Spleen (tissue), 11 donors: ENCODE data around the gene POLR3B. TPM values are rescaled to one million over a fixed set of nuclear protein-coding genes. Genes with fewer than 3 reads are reported as not detected.

Experiments used
- DNase-seq: peaks from one replicate; pipeline ENCODE4 v3.0.0-alpha.2; 2020
- H3K27ac ChIP-seq, 8 donors: fragments of 200-600 bp; sonication (generic) in 7 of 8; 1 replicate in 4 of 8; 2 replicates in 4 of 8; pipeline versions ENCODE4 v1.5.0 to v1.8.0; 2016 to 2021; ENCODE audit warnings: inconsistent platforms in 4 of 8, mild to moderate bottlenecking in 4 of 8, moderate library complexity in 1 of 8
- H3K27me3 ChIP-seq, 7 donors: fragments of 200-600 bp; sonication (generic) in 6 of 7; replicated peaks in 1 of 7; 1 replicate in 4 of 7; 2 replicates in 3 of 7; pipeline versions ENCODE4 v1.5.0 to v1.8.0; 2016 to 2021; ENCODE audit warnings: inconsistent platforms in 3 of 7, mild to moderate bottlenecking in 1 of 7
- H3K36me3 ChIP-seq, 6 donors: fragments of 200-600 bp; sonication (generic) in 5 of 6; 1 replicate in 4 of 6; 2 replicates in 2 of 6; pipeline versions ENCODE4 v1.5.0 to v1.8.0; 2016 to 2021; ENCODE audit warnings: inconsistent platforms in 2 of 6
- H3K4me1 ChIP-seq, 6 donors: fragments of 200-600 bp; sonication (generic) in 5 of 6; 1 replicate in 3 of 6; 2 replicates in 3 of 6; pipeline versions ENCODE4 v1.5.0 to v1.8.0; 2016 to 2021; ENCODE audit warnings: inconsistent platforms in 3 of 6
- H3K4me3 ChIP-seq, 8 donors: fragments of 200-600 bp; sonication (generic) in 7 of 8; 1 replicate in 4 of 8; 2 replicates in 4 of 8; pipeline versions ENCODE4 v1.5.0 to v1.8.0; 2016 to 2021; ENCODE audit warnings: inconsistent platforms in 4 of 8, mild to moderate bottlenecking in 4 of 8, moderate library complexity in 2 of 8
- H3K9me3 ChIP-seq, 8 donors: fragments of 200-600 bp; sonication (generic) in 7 of 8; 1 replicate in 4 of 8; 2 replicates in 4 of 8; pipeline versions ENCODE4 v1.5.0 to v1.8.0; 2016 to 2021; ENCODE audit warnings: inconsistent platforms in 4 of 8
- CTCF ChIP-seq, 11 experiments: fragments of 200-600 bp in 7 of 11; fragments of 450-650 bp in 4 of 11; sonication (generic) in 4 of 11; IDR thresholded peaks in 8 of 11; conservative IDR thresholded peaks in 3 of 11; 1 replicate in 7 of 11; 2 replicates in 4 of 11; pipeline versions ENCODE4 v1.4.0 to v1.8.0; 2016 to 2021; ENCODE audit warnings: antibody characterized with exemption in 11 of 11, inconsistent platforms in 4 of 11, mild to moderate bottlenecking in 1 of 11
- POLR2A ChIP-seq, 3 donors: fragments of 450-650 bp; IDR thresholded peaks; one replicate each; pipeline ENCODE4 v1.5.1; 2017; ENCODE audit warnings: antibody characterized with exemption in 3 of 3, mild to moderate bottlenecking in 1 of 3
- POLR2AphosphoS5 ChIP-seq, 3 donors: sonication (generic); formaldehyde crosslinking; IDR thresholded peaks; one replicate each; pipeline ENCODE4 v1.5.1; 2017; ENCODE audit warnings: antibody characterized with exemption in 3 of 3
- WGBS, 5 donors: extraction: QIAGEN DNeasy Blood & Tissue Kit in 3 of 5; methylation state at CpG; one replicate each; pipeline versions ENCODE4 v1.1.5 to v1.1.7; 2013 to 2018; 5-methylcytosine and 5-hydroxymethylcytosine counted together
- intact Hi-C: fragments of 100-400 bp; cut with DNase I; formaldehyde crosslinking; loops from one replicate; pipeline ENCODE4 v1.15.0; 2023; ENCODE audit warnings: low total_unique reads
- polyA plus RNA-seq, 3 donors: library from polyadenylated mRNA; stranded (reverse); fragments of 200-250 nt; gene quantifications; one replicate each; pipeline ENCODE4 v1.2.1, GENCODE V29; 2013
- total RNA-seq, 7 donors: library from RNA; depleted of rRNA in 3 of 7; stranded (reverse); fragments of >200 nt in 3 of 7; fragmentation: NEBNext Ultra II Directional in 4 of 7; extraction: Animal tissue kit (Norgen Biotek cat#: 25700) in 4 of 7; gene quantifications; one replicate each; pipeline versions ENCODE4 v1.1.0 to v1.2.1, GENCODE V29; 2016 to 2021
- donor health status: healthy with polysubstance abuse.
- donor health status: DM: no; HTN: no; CAD: no; lungs with moderate emphysema.
- donor health status: DM: no; HTN: no; CAD: no.
- donor health status: Bipolar disorder and iron deficiency.
- donor health status: healthy.
- donor health status: DM: no; HTN: no; CAD: no.
- donor health status: DM: yes; HTN: yes; CAD: no.

The POLR3B gene
- total and polyA plus RNA-seq, 10 donors: 1.9 to 10.0 (median 5.6) TPM

DNA sequence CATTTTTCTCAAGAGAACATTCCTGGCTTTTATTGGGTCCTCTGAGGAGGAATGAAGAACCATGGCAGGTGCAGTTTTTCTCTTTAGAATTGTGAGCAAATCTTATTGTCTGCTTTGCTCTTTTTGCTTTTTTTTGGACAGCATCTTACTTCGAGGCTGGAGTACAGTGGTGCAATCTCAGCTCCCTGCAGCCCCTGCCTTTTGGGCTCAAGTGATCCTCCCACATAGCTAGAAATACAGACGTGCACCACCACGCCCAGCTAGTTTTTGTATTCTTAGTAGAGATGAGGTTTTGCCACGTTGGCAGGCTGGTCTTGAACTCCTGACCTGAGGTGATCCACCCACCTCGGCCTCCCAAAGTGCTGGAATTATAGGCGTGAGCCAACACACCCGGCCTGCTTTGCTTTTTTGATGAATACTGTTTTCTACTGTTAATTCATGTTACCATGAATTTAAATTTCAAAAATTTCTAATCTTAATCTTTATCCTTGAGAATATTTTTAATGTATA lies 71.5 kb downstream of the POLR3B start:
- TF ChIP-seq POLR2A (IDR thresholded peaks at IDR 0.05) (no peak), CTCF (IDR thresholded peaks at IDR 0.05 in 8 of 11, conservative IDR thresholded peaks at IDR 0.05 in 3 of 11) (no peak), POLR2AphosphoS5 (IDR thresholded peaks at IDR 0.05) (no peak)
- WGBS, 5 donors: 76 to 85% (median 83%) methylated on average over 7 of the region's 7 CpGs
- DNase-seq: no peak
- intact Hi-C loops: no loop called here
- Histone ChIP-seq H3K9me3 (no peaks in the 10 kb centered on the region), H3K4me1 (peaks cover 0 to 9% (median 0%) of the 10 kb centered on the region in 6 donors), H3K4me3 (no peak overlapping the region), H3K27ac (no peak overlapping the region), H3K27me3 (no peaks in the 10 kb centered on the region), H3K36me3 (peaks cover 0 to 70% (median 12%) of the 10 kb centered on the region in 6 donors)

DNA sequence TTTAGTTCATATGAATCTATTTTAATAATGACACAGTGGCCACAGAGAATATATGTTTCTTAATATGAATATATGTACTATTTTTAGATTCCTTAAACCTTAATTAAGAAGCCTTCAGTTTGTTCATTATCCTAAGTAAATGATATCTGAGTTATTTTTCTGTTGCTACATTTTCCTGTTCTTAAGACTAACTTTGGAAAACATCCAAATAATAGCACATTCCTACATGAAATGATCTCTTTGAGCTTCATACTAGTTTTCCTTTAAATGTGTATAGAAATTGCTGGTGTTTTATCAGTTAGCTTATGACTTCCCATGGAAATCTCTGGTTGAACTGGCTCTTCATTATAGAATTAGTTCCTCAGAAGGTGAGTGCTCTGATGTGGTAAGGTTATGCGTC lies 72.1 kb downstream of the POLR3B start:
- DNase-seq: no peak
- WGBS, 5 donors: 92 to 100% (median 93%) methylated on average over 1 of the region's 1 CpG
- H3K9me3 ChIP-seq: no peaks in the 10 kb centered on the region

DNA sequence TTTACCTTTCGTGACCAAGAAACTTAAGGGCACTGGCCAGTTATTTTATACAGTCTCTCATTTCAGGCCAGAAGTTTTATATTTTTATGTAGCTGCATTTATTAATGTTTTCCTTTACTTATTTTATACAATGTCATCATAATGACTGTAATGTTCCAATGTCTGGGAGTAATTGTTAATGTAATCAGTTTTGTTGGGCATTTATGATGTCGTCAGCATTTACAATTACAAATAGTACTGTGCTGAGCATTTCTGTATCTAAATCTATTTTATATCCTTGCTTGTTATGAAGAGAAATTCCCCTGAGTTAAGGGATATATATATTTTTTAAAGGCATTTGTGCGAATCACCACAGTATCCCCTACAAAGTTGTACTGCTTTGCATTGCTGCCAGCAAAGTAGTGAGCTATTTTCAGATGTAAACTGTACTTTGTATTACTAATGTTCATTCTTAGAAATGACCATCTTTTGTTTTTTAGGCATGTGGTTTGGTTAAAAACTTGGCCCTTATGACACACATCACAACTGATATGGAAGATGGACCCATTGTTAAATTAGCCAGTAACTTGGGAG lies 74.4 kb downstream of the POLR3B start:
- no peak overlapping the region for H3K4me3 ChIP-seq
- no peak for DNase-seq
- no peaks in the 10 kb centered on the region for H3K27me3 ChIP-seq
- TF ChIP-seq POLR2A (IDR thresholded peaks at IDR 0.05) (no peak), CTCF (IDR thresholded peaks at IDR 0.05 in 8 of 11, conservative IDR thresholded peaks at IDR 0.05 in 3 of 11) (no peak), POLR2AphosphoS5 (IDR thresholded peaks at IDR 0.05) (no peak)
- 94 to 99% (median 98%) methylated on average over 3 of the region's 3 CpGs for WGBS, 5 donors
- no peak overlapping the region for H3K27ac ChIP-seq
- H3K36me3 ChIP-seq: peaks cover 0 to 97% (median 26%) of the 10 kb centered on the region in 6 donors
- H3K9me3 ChIP-seq: no peaks in the 10 kb centered on the region
- intact Hi-C loops: no loop called here
- peaks cover 0 to 9% (median 0%) of the 10 kb centered on the region in 6 donors for H3K4me1 ChIP-seq

More for the DNA sequence above, 72.1 kb downstream of the POLR3B start:
- Histone ChIP-seq H3K4me1 (peaks cover 0 to 9% (median 0%) of the 10 kb centered on the region in 6 donors), H3K36me3 (peaks cover 0 to 76% (median 14%) of the 10 kb centered on the region in 6 donors), H3K27ac (no peak overlapping the region), H3K4me3 (no peak overlapping the region), H3K27me3 (no peaks in the 10 kb centered on the region)
- intact Hi-C loops: no loop called here
- TF ChIP-seq POLR2AphosphoS5 (IDR thresholded peaks at IDR 0.05) (no peak), CTCF (IDR thresholded peaks at IDR 0.05 in 8 of 11, conservative IDR thresholded peaks at IDR 0.05 in 3 of 11) (no peak), POLR2A (IDR thresholded peaks at IDR 0.05) (no peak)

DNA sequence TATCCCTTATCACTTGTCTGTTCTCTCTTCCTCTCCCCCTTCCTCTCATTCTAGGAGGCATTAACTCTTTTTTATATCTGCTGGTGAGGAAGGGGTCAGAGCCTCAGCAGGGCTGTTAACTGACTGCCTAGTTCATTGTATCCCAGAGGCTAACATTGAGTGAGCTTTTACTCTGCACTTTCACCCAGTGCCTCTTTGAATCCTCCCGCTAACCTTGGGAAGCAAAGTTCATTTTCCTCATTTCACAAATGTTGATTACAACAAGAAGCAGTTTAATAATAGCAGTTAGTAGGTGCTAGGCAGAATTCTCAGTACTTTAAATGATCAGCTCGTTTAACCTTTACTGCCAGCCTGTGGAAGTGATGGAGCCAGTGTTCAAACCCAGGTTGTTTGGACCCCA lies 75.5 kb downstream of the POLR3B start:
- H3K36me3 ChIP-seq: peaks cover 0 to 97% (median 33%) of the 10 kb centered on the region in 6 donors
- DNase-seq: no peak

More for the DNA sequence above, 75.5 kb downstream of the POLR3B start:
- Histone ChIP-seq H3K4me3 (no peak overlapping the region), H3K9me3 (no peaks in the 10 kb centered on the region), H3K27me3 (no peaks in the 10 kb centered on the region), H3K27ac (no peak overlapping the region), H3K4me1 (peaks cover 0 to 9% (median 0%) of the 10 kb centered on the region in 6 donors)
- WGBS, 5 donors: 88 to 95% (median 94%) methylated on average over 2 of the region's 2 CpGs
- intact Hi-C loops: no loop called here
- TF ChIP-seq CTCF (IDR thresholded peaks at IDR 0.05 in 8 of 11, conservative IDR thresholded peaks at IDR 0.05 in 3 of 11) (no peak), POLR2A (IDR thresholded peaks at IDR 0.05) (no peak), POLR2AphosphoS5 (IDR thresholded peaks at IDR 0.05) (no peak)
